Esophagus (tissue), 2 donors: ENCODE results near the gene ZFX. TPM values are rescaled to one million over a fixed set of nuclear protein-coding genes. Genes with fewer than 3 reads are reported as not detected.

Experiments
- H3K27ac ChIP-seq, 2 donors: one replicate each; pipeline ENCODE4 v1.5.1; 2013; ENCODE audit warnings: low read depth in 2 of 2, mild to moderate bottlenecking in 2 of 2, inconsistent platforms in 1 of 2, low read length in 1 of 2, moderate library complexity in 1 of 2
- H3K27me3 ChIP-seq, 2 donors: one replicate each; pipeline ENCODE4 v1.6.1; 2013; ENCODE audit warnings: low read length in 2 of 2, control low read depth in 1 of 2, mild to moderate bottlenecking in 1 of 2; ENCODE audit not compliant: insufficient read depth in 2 of 2, control insufficient read depth in 1 of 2
- H3K36me3 ChIP-seq, 2 donors: one replicate each; pipeline ENCODE4 v1.6.1; 2013; ENCODE audit warnings: low read length in 1 of 2; ENCODE audit not compliant: control insufficient read depth in 2 of 2, insufficient read depth in 2 of 2
- H3K4me1 ChIP-seq, 2 donors: one replicate each; pipeline ENCODE4 v1.6.1; 2013; ENCODE audit warnings: low read length in 1 of 2; ENCODE audit not compliant: control insufficient read depth in 2 of 2, insufficient read depth in 2 of 2
- H3K4me3 ChIP-seq, 2 donors: one replicate each; pipeline ENCODE4 v1.5.1; 2013; ENCODE audit warnings: low read length in 2 of 2, mild to moderate bottlenecking in 2 of 2, low read depth in 1 of 2, moderate library complexity in 1 of 2
- H3K9me3 ChIP-seq, 2 donors: one replicate each; pipeline ENCODE4 v1.6.1; 2013; ENCODE audit warnings: mild to moderate bottlenecking in 2 of 2, low read depth in 1 of 2, low read length in 1 of 2, moderate library complexity in 1 of 2; ENCODE audit not compliant: control insufficient read depth in 2 of 2, insufficient read depth in 1 of 2
- WGBS, 2 donors: extraction: QIAGEN DNeasy Blood & Tissue Kit; methylation state at CpG; one replicate each; pipeline ENCODE4 v1.1.7; 2013; 5-methylcytosine and 5-hydroxymethylcytosine counted together
- polyA plus RNA-seq, 2 donors: library from polyadenylated mRNA; stranded (reverse); fragments of 200-250 nt; gene quantifications; one replicate each; pipeline ENCODE4 v1.2.3, GENCODE V29; 2013
- donor health status: healthy with polysubstance abuse.
- donor health status: Bipolar disorder and iron deficiency.

Gene ZFX
- polyA plus RNA-seq, 2 donors: 4.0 to 5.2 TPM

DNA sequence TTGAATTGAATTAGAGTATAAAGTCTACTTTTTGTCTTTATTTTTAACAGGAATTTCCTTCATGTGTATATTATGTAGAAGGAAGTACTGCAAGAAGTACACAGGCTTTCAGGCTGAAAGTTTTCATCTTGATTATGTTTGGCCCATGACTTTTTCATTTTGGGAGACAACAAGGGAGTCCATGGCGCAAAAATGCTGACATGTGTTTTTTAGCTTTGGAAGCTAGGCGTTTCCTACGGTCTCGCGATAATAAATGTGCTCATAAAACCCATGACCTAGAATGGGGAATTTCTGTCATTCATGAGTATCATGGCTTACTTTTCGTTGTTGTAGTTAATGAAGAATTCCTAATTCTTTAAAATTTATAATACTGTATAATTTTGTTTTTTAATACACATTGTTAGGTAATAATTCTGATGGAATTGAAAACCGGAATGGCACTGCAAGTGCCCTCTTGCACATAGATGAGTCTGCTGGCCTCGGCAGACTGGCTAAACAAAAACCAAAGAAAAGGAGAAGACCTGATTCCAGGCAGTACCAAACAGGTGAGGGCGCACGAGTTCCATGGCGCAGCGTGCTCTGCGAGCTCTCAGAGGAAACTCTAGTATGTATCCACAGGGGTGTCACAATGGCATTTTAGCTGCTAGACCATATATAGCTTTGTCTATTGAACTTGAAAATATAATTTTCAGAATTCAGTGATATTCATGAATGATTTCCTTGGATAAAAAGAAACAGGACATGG lies 59.1 kb downstream of the ZFX start:
- Histone ChIP-seq H3K27me3 (no peaks in the 10 kb centered on the region), H3K9me3 (no peaks in the 10 kb centered on the region), H3K4me1 (no peaks in the 10 kb centered on the region), H3K36me3 (peaks cover 5 to 8% of the 10 kb centered on the region in 2 donors), H3K4me3 (no peak overlapping the region), H3K27ac (no peak overlapping the region)
- WGBS, 2 donors: 96 to 98% methylated on average over 13 of the region's 13 CpGs

DNA sequence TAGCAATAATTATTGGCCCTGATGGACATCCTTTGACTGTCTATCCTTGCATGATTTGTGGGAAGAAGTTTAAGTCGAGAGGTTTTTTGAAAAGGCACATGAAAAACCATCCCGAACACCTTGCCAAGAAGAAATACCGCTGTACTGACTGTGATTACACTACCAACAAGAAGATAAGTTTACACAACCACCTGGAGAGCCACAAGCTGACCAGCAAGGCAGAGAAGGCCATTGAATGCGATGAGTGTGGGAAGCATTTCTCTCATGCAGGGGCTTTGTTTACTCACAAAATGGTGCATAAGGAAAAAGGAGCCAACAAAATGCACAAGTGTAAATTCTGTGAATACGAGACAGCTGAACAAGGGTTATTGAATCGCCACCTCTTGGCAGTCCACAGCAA lies 60.7 kb downstream of the ZFX start:
- no peak overlapping the region for H3K4me3 ChIP-seq
- H3K27me3 ChIP-seq: no peaks in the 10 kb centered on the region
- H3K27ac ChIP-seq: no peak overlapping the region
- H3K4me1 ChIP-seq: no peaks in the 10 kb centered on the region
- H3K36me3 ChIP-seq: peaks cover 5 to 8% of the 10 kb centered on the region in 2 donors
- 90 to 91% methylated on average over 6 of the region's 6 CpGs for WGBS, 2 donors
- no peaks in the 10 kb centered on the region for H3K9me3 ChIP-seq

DNA sequence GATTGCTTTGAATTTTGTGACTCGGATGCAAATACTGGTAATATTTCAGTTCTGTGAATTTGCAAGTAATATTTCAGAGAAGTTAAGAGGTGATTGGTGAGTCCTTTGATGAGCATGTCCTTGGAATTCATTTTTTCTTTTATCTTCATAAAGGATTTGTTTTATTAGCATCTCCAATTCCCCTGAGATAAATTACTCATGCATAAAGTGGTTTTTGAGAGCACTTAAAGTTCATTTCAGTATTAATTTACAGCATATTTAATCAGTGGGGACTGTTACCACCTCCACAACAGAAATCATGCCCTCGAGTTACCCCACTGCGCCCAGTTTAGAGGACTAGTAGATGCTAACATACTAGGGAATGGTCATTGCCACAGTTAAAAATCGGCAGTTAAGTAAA lies 65.0 kb downstream of the ZFX start:
- Histone ChIP-seq H3K27ac (peak overlapping the region in 1 of 2 donors; percentile 9), H3K4me3 (no peak overlapping the region), H3K4me1 (no peaks in the 10 kb centered on the region), H3K27me3 (no peaks in the 10 kb centered on the region), H3K36me3 (peaks cover 5 to 8% of the 10 kb centered on the region in 2 donors), H3K9me3 (no peaks in the 10 kb centered on the region)
- WGBS, 2 donors: 87% methylated on average over 4 of the region's 4 CpGs

DNA sequence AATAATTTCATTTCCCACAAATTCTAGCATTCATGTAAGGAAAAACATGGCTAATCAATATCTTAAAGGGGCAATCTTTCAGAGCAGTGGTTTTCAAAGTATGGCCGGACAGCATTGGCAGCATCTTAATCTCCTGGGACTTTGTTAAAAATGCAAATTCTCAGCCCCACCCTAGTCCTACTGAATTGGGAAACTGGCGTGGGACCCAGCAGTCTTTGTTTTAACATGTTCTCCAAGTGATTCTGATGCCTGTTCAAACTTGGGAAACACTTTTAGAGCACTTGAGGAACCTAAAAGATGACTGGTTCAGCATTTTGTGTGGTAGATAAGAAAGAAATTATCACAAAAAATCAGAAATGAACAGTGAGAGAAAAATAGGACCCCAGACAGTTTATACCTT lies 65.7 kb downstream of the ZFX start:
- Histone ChIP-seq H3K36me3 (peaks cover 5 to 7% of the 10 kb centered on the region in 2 donors), H3K9me3 (no peaks in the 10 kb centered on the region), H3K27ac (no peak overlapping the region), H3K4me3 (no peak overlapping the region), H3K4me1 (no peaks in the 10 kb centered on the region), H3K27me3 (no peaks in the 10 kb centered on the region)
- WGBS, 2 donors: 42 to 70% methylated on average over 2 of the region's 2 CpGs

DNA sequence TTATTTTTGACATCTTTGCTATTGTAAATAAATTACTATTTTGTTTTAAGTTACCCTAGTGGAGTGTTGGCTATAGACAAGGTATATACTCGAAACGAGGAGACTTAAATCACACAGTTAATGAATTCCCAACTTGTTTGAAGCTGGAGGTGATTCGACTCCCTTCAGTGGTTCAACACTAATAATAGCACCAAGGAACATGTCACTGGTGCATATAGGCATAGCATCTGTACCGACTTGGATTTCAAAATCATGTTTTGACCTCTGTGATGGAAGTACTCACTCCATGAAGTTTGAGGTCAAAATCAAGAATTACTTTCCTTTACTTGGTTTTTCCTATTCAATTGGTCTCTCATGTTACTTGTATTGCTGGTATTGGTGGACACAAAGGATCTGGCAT lies 66.5 kb downstream of the ZFX start:
- WGBS, 2 donors: 79 to 92% methylated on average over 4 of the region's 4 CpGs
- no peaks in the 10 kb centered on the region for H3K4me1 ChIP-seq
- H3K4me3 ChIP-seq: no peak overlapping the region
- H3K9me3 ChIP-seq: no peaks in the 10 kb centered on the region
- H3K27me3 ChIP-seq: no peaks in the 10 kb centered on the region
- no peak overlapping the region for H3K27ac ChIP-seq
- peaks cover 0 to 1% of the 10 kb centered on the region in 2 donors for H3K36me3 ChIP-seq

DNA sequence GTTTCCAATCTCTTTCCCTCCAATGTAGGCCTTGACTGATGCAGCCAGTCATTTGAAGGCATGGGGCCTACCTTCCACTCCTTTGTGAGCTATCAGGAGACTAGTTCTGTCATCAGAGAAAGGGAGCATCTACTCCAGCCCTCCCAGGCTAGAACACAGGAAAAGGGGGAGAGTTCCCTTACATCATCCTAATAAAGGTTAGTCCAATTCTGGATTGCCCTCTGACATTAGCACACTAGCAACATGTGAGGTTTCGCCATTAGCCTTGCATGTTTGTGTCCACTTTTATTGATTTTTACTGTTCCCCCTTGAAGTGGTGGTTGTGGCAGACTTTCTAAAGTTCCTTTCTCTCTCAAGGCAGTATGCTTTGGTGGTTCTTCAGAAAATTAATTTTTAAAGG lies 67.3 kb downstream of the ZFX start:
- H3K4me1 ChIP-seq: no peaks in the 10 kb centered on the region
- H3K27me3 ChIP-seq: no peaks in the 10 kb centered on the region
- H3K9me3 ChIP-seq: no peaks in the 10 kb centered on the region
- no peak overlapping the region for H3K4me3 ChIP-seq
- H3K36me3 ChIP-seq: no peaks in the 10 kb centered on the region
- WGBS, 2 donors: 98 to 100% methylated on average over 1 of the region's 1 CpG
- no peak overlapping the region for H3K27ac ChIP-seq

DNA sequence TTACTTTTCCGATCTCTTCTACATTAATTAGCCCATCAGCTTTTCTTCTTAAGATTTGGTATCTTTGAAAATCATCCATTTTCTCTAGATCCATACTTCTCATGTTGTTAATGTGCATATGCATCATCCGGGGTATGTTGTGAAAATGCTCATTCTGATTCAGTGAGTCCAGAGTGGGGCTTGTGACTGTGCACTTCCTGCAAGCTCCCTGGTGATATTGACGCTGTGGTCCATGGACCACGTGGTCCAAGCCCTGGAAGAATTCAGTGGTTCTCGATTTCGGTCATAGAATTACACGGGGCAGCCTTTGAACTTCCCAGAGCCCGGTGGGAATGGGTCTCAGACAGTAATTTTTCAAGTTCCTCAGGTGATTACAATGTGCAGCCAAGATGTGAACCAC lies 69.8 kb downstream of the ZFX start:
- H3K36me3 ChIP-seq: no peaks in the 10 kb centered on the region
- no peaks in the 10 kb centered on the region for H3K27me3 ChIP-seq
- H3K4me3 ChIP-seq: no peak overlapping the region
- no peaks in the 10 kb centered on the region for H3K9me3 ChIP-seq
- no peaks in the 10 kb centered on the region for H3K4me1 ChIP-seq
- no peak overlapping the region for H3K27ac ChIP-seq
- WGBS, 2 donors: 82 to 84% methylated on average over 8 of the region's 8 CpGs

DNA sequence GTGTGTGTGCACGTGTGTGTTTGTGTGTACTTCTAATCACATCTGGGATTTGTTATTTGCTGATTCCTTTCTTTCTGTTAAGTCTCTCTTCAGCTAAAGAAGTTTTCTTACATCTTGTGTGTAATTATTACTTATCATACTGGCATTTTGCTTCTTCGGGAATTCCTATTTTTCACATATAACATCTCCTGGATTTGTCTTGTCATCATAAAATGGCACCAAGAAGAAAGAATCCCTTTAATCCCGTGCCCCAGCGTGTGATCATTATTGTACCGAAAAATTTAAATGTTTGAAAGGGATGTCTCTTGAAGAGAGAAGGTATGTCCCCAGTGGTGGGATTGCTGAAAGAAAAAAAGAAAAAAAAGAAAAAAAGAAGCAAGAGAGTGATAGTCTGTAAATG lies 72.3 kb downstream of the ZFX start:
- no peaks in the 10 kb centered on the region for H3K36me3 ChIP-seq
- 86% methylated on average over 5 of the region's 5 CpGs for WGBS, 2 donors
- H3K27me3 ChIP-seq: no peaks in the 10 kb centered on the region
- no peak overlapping the region for H3K4me3 ChIP-seq
- H3K27ac ChIP-seq: no peak overlapping the region
- H3K9me3 ChIP-seq: no peaks in the 10 kb centered on the region
- no peaks in the 10 kb centered on the region for H3K4me1 ChIP-seq

DNA sequence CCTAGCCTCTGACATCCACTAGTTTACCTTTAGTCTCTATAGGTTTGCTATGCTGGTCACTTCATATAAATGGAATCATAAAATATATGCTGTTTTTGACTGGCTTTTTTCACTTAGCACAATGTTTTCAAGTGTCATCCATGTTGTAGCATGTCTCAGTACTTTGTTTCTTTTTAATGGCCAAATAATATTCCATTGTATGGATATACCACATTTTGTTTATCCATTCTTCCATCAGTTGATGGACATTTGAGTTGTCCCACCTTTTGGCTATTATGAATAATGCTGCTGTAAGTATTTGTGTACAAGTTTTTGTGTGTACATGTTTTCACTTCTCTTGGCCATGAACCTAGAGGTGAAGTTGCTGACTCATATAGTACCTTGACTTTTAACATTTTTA lies 75.7 kb downstream of the ZFX start:
- no peaks in the 10 kb centered on the region for H3K9me3 ChIP-seq
- no peak overlapping the region for H3K27ac ChIP-seq
- no peaks in the 10 kb centered on the region for H3K4me1 ChIP-seq
- H3K27me3 ChIP-seq: no peaks in the 10 kb centered on the region
- no peaks in the 10 kb centered on the region for H3K36me3 ChIP-seq
- no peak overlapping the region for H3K4me3 ChIP-seq

DNA sequence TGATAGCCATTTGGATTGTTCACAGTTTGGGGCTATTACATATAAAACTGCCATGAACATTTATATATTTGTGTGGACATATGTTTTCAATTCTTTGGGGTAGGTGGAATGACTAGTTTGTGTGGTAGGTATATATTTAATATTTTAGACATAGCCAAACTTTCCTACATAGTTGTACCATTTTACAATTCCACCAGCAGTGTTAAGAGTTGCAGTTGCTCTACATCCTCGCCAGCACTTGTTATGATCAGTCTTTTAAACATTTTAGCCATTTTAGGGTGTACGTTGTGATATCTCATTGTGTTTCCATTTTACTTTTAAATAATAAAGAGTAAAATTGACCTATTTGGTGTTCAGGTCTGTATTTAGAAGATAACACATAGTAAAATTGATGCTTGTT lies 76.6 kb downstream of the ZFX start:
- no peak overlapping the region for H3K27ac ChIP-seq
- H3K4me1 ChIP-seq: no peaks in the 10 kb centered on the region
- H3K27me3 ChIP-seq: no peaks in the 10 kb centered on the region
- H3K36me3 ChIP-seq: no peaks in the 10 kb centered on the region
- H3K9me3 ChIP-seq: no peaks in the 10 kb centered on the region
- no peak overlapping the region for H3K4me3 ChIP-seq
- 90 to 94% methylated on average over 2 of the region's 2 CpGs for WGBS, 2 donors
